Psoas muscle (tissue), 8 donors: ENCODE measurements around the gene CCL28. TPM values are rescaled to one million over a fixed set of nuclear protein-coding genes. Genes with fewer than 3 reads are reported as not detected.

Experiments
- ATAC-seq, 4 donors: fragments of 200-7000 bp; cut with Tn5 transposase; one replicate each; pipeline ENCODE4 v1.9.1; 2020; ENCODE audit warnings: moderate library complexity in 3 of 4, mild to moderate bottlenecking in 2 of 4
- DNase-seq, 2 donors: peaks; one replicate each; pipeline ENCODE4 v3.0.0-alpha.2; 2020
- H3K27ac ChIP-seq: fragments of 200-600 bp; one replicate; pipeline ENCODE4 v1.8.0; 2022
- H3K27me3 ChIP-seq, 3 donors: fragments of 200-600 bp in 1 of 3; one replicate each; pipeline versions ENCODE4 v1.6.1 to v1.8.0; 2013 to 2022; ENCODE audit warnings: low read length in 2 of 3, mild to moderate bottlenecking in 2 of 3, moderate library complexity in 1 of 3; ENCODE audit not compliant: insufficient read depth in 3 of 3
- H3K36me3 ChIP-seq, 2 donors: fragments of 200-600 bp in 1 of 2; one replicate each; pipeline versions ENCODE4 v1.6.1 to v1.8.0; 2013 to 2022; ENCODE audit warnings: low read depth in 1 of 2, mild to moderate bottlenecking in 1 of 2, moderate library complexity in 1 of 2; ENCODE audit not compliant: insufficient read depth in 1 of 2
- H3K4me1 ChIP-seq: fragments of 200-600 bp; one replicate; pipeline ENCODE4 v1.8.0; 2022
- H3K4me3 ChIP-seq: fragments of 200-600 bp; one replicate; pipeline ENCODE4 v1.8.0; 2022; ENCODE audit warnings: mild to moderate bottlenecking
- H3K9me3 ChIP-seq: fragments of 200-600 bp; one replicate; pipeline ENCODE4 v1.8.0; 2022
- WGBS, 3 donors: extraction: QIAGEN DNeasy Blood & Tissue Kit; methylation state at CpG; one replicate each; pipeline versions ENCODE4 v1.1.6 to v1.1.7; 2013; 5-methylcytosine and 5-hydroxymethylcytosine counted together
- intact Hi-C, 2 donors: fragments of 100-400 bp; cut with DNase I; formaldehyde crosslinking; loops; one replicate each; pipeline versions ENCODE4 v1.11.0 to v1.14.2; 2022
- polyA plus RNA-seq, 3 donors: library from polyadenylated mRNA; stranded (reverse); fragments of 200-250 nt; gene quantifications; one replicate each; pipeline ENCODE4 v1.2.3, GENCODE V29; 2013
- total RNA-seq, 4 donors: library from RNA; stranded (reverse); fragmentation: NEBNext Ultra II Directional in 2 of 4; extraction: Animal tissue kit (Norgen Biotek cat#: 25700) in 2 of 4; gene quantifications; one replicate each; pipeline versions ENCODE4 v1.2.1 to v1.2.4, GENCODE V29; 2021 to 2023
- TF ChIP-seq, protein P1 (sequence below): fragments of 200-600 bp; IDR thresholded peaks from one replicate; pipeline ENCODE4 v1.8.0; 2022; ENCODE audit warnings: antibody characterized with exemption
- donor health status: healthy with polysubstance abuse.
- donor health status: DM: no; HTN: no; CAD: no; lungs with moderate emphysema.
- donor health status: Bipolar disorder and iron deficiency.
- donor health status: healthy.
- donor health status: DM: yes; HTN: yes; CAD: no.
- donor health status: DM: no; HTN: no; CAD: no.
- donor health status: DM: no; HTN: no; CAD: no.
- donor health status: DM: yes; HTN: yes; CAD: no.

The CCL28 gene
- total and polyA plus RNA-seq, 7 donors, result 0.06 to 0.28 (median 0.15) TPM; not detected in 2

DNA sequence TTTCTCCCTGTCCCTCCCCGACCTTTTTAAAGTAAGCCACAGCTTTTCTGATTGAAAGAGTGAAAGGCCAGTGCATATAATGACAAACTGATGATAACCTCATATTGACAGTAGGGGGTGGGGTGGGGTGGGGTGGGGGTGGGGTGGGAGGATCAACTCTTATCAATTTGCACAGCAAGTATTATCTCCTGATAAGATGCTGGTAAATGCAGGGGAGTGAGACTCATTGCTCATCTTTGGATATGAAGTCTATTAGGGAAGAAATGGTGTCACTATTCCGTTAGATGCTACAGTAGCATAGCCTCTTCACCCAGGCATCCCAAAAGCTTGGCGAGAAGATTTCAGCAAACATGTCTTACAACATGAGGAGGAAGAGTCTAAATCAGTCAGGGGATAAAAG is 60.1 kb downstream of the CCL28 start:
- TF ChIP-seq, protein P1, sequence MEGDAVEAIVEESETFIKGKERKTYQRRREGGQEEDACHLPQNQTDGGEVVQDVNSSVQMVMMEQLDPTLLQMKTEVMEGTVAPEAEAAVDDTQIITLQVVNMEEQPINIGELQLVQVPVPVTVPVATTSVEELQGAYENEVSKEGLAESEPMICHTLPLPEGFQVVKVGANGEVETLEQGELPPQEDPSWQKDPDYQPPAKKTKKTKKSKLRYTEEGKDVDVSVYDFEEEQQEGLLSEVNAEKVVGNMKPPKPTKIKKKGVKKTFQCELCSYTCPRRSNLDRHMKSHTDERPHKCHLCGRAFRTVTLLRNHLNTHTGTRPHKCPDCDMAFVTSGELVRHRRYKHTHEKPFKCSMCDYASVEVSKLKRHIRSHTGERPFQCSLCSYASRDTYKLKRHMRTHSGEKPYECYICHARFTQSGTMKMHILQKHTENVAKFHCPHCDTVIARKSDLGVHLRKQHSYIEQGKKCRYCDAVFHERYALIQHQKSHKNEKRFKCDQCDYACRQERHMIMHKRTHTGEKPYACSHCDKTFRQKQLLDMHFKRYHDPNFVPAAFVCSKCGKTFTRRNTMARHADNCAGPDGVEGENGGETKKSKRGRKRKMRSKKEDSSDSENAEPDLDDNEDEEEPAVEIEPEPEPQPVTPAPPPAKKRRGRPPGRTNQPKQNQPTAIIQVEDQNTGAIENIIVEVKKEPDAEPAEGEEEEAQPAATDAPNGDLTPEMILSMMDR, result no peak
- ATAC-seq (no peak), DNase-seq (no peak)
- Histone ChIP-seq H3K4me1 (no peaks in the 10 kb centered on the region), H3K27ac (no peak overlapping the region), H3K36me3 (no peaks in the 10 kb centered on the region), H3K9me3 (no peaks in the 10 kb centered on the region), H3K27me3 (peaks cover 0 to 4% (median 0%) of the 10 kb centered on the region in 3 donors), H3K4me3 (no peak overlapping the region)
- intact Hi-C loops, result no loop called here
- WGBS, 3 donors, result 80 to 83% (median 82%) methylated on average over 3 of the region's 3 CpGs

DNA sequence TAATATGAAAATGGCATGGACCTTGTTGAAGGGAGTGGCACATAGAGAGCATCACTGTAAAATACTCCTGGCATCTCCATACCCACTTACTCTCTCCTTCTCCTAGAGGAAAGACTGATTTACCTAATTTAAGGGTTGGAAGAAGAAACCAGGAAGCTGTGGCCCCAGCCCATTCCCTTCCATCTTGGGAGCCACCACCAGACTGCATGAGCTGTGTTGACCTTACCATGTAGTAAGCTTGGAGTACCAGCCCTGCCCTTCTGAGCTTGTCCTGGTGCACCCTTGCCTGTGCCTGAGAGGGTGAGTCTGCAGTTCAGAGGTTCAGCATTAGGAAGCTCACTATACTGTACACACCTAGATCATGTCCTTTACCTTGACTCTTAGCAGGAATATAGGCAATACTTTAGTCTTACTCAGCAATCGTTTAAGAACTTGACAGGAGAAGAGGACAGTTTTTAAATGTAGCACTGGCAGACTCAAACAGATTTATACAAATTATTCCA is 63.3 kb downstream of the CCL28 start:
- Histone ChIP-seq H3K4me3 (no peak overlapping the region), H3K4me1 (no peaks in the 10 kb centered on the region), H3K27me3 (peaks cover 0 to 4% (median 0%) of the 10 kb centered on the region in 3 donors), H3K36me3 (no peaks in the 10 kb centered on the region), H3K27ac (no peak overlapping the region), H3K9me3 (no peaks in the 10 kb centered on the region)
- WGBS, 3 donors, result 86 to 91% (median 88%) methylated on average over 1 of the region's 1 CpG
- ATAC-seq, result no peak
- no peak for DNase-seq
- intact Hi-C loops, result no loop called here
- TF ChIP-seq, protein P1, result no peak

GRCh38 chr5:43348207-43348606 is 64.0 kb downstream of the CCL28 start:
- ATAC-seq, result no peak
- Histone ChIP-seq H3K4me3 (no peak overlapping the region), H3K27ac (no peak overlapping the region), H3K27me3 (peaks cover 0 to 4% (median 0%) of the 10 kb centered on the region in 3 donors), H3K9me3 (no peaks in the 10 kb centered on the region), H3K4me1 (no peaks in the 10 kb centered on the region), H3K36me3 (no peaks in the 10 kb centered on the region)
- 82 to 93% (median 87%) methylated on average over 4 of the region's 4 CpGs for WGBS, 3 donors
- intact Hi-C loops, result no loop called here
- TF ChIP-seq, protein P1, result no peak
- DNase-seq, result no peak

- Histone ChIP-seq H3K27me3 (peaks cover 0 to 5% (median 3%) of the 10 kb centered on the region in 3 donors), H3K36me3 (no peaks in the 10 kb centered on the region), H3K9me3 (no peaks in the 10 kb centered on the region), H3K4me1 (no peaks in the 10 kb centered on the region), H3K4me3 (no peak overlapping the region), H3K27ac (no peak overlapping the region)
- TF ChIP-seq, protein P1, result no peak
- 69 to 94% (median 80%) methylated on average over 1 of the region's 1 CpG for WGBS, 3 donors
- ATAC-seq (no peak), DNase-seq (no peak)
- intact Hi-C loops, result no loop called here
Observed at GRCh38 chr5:43338862-43339261, 73.3 kb downstream of the CCL28 start.

DNA sequence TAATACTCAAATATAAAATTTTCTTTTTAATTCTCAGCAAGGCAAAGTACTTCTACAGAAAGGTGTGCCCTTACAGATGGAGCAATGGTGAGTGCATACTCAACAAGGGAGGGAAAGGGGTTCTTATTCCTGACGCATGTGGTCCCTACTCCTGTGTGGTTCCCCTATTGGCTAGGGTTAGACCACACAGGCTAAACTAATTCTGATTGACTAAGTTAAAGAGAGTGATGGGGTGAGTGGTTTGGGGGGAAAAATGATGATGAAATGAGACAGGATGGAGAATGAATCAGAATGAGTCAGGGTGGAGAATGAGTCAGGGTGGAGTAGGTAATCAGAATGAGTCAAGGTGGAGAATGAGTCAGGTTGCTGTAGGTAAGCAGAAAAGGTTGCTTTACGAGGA is 76.0 kb downstream of the CCL28 start:
- WGBS, 3 donors, result 84 to 92% (median 90%) methylated on average over 2 of the region's 2 CpGs
- H3K36me3 ChIP-seq, result no peaks in the 10 kb centered on the region
- DNase-seq, result no peak
- intact Hi-C loops, result no loop called here
- H3K27me3 ChIP-seq, result peaks cover 0 to 5% (median 3%) of the 10 kb centered on the region in 3 donors
- no peak overlapping the region for H3K27ac ChIP-seq
- no peaks in the 10 kb centered on the region for H3K4me1 ChIP-seq
- H3K9me3 ChIP-seq, result no peaks in the 10 kb centered on the region
- ATAC-seq, result no peak
- no peak overlapping the region for H3K4me3 ChIP-seq
- TF ChIP-seq, protein P1, result no peak
